Kidney (tissue), 14 donors: ENCODE results near the gene RANGRF. TPM values are rescaled to one million over a fixed set of nuclear protein-coding genes. Genes with fewer than 3 reads are reported as not detected.

Experiments used
- DNase-seq, 5 donors: peaks; one replicate each; pipeline ENCODE4 v3.0.0-alpha.2; 2013 to 2020
- FAIRE-seq: peaks from 2 replicates; lab custom pipeline; 2012; peaks lifted over from hg19 to GRCh38; lab: Jason Lieb, UNC
- H3K27ac ChIP-seq, 2 donors: one replicate each; pipeline ENCODE4 v1.7.0; 2013; ENCODE audit warnings: low read depth in 2 of 2, low read length in 2 of 2, inconsistent platforms in 1 of 2
- H3K27me3 ChIP-seq: one replicate; pipeline ENCODE4 v1.7.1; 2013; ENCODE audit warnings: low read length, inconsistent platforms; ENCODE audit not compliant: control insufficient read depth, insufficient read depth
- H3K36me3 ChIP-seq, 3 donors: one replicate each; pipeline versions ENCODE4 v1.7.0 to v1.7.1; 2013; ENCODE audit warnings: low read length in 3 of 3, control low read depth in 1 of 3, inconsistent platforms in 1 of 3; ENCODE audit not compliant: insufficient read depth in 3 of 3, control insufficient read depth in 2 of 3
- H3K4me1 ChIP-seq, 3 donors: one replicate each; pipeline versions ENCODE4 v1.7.0 to v1.7.1; 2013; ENCODE audit warnings: low read length in 3 of 3, inconsistent platforms in 1 of 3, low read depth in 1 of 3; ENCODE audit not compliant: control insufficient read depth in 2 of 3, insufficient read depth in 2 of 3
- H3K4me3 ChIP-seq, 3 donors: one replicate each; pipeline versions ENCODE4 v1.7.0 to v1.8.1; 2013; ENCODE audit warnings: low read length in 3 of 3, control low read depth in 1 of 3, inconsistent platforms in 1 of 3
- H3K9ac ChIP-seq, 3 donors: one replicate each; pipeline versions ENCODE4 v1.7.0 to v1.7.1; 2013; ENCODE audit warnings: low read length in 3 of 3, control low read depth in 1 of 3, inconsistent platforms in 1 of 3
- H3K9me3 ChIP-seq, 3 donors: one replicate each; pipeline versions ENCODE4 v1.7.0 to v1.7.1; 2013; ENCODE audit warnings: low read length in 3 of 3, control low read depth in 1 of 3, inconsistent platforms in 1 of 3; ENCODE audit not compliant: control insufficient read depth in 2 of 3, insufficient read depth in 1 of 3
- intact Hi-C: fragments of 100-400 bp; cut with DNase I; formaldehyde crosslinking; loops from one replicate; pipeline ENCODE4 v1.11.1; 2022
- polyA plus RNA-seq: library from polyadenylated mRNA; stranded (reverse); fragments of 350-450 nt; fragmentation: Illumina TruSeq; extraction: RNeasy Lipid Tissue Mini Kit (QIAGEN cat#74804); gene quantifications from one replicate; pipeline ENCODE4 v1.2.3, GENCODE V29; 2014; ENCODE audit warnings: low read depth, low replicate concordance; ENCODE audit not compliant: insufficient read depth
- total RNA-seq: library from RNA; stranded (reverse); fragmentation: NEBNext Ultra II Directional; extraction: Animal tissue kit (Norgen Biotek cat#: 25700); gene quantifications from one replicate; pipeline ENCODE4 v1.2.1, GENCODE V29; 2021
- TF ChIP-seq, protein P1 (sequence below): IDR thresholded peaks from 3 replicates; pipeline ENCODE4 v1.5.1; 2012; ENCODE audit warnings: mild to moderate bottlenecking, moderate library complexity, borderline replicate concordance; ENCODE audit not compliant: insufficient read depth; ENCODE audit errors: extremely low read depth
- donor health status: control.
- donor health status: control.
- donor health status: control.
- donor health status: control.
- donor health status: control.
- donor health status: DM: yes; HTN: yes; CAD: no.
- donor health status: Normal renal cell carcinoma (clear cell type).

The RANGRF gene
- total and polyA plus RNA-seq, 2 donors from 2014 or later = 20.1 to 91.8 TPM

GRCh38 chr17:8285270-8286181 is 2.9 kb upstream of the RANGRF start:
- Histone ChIP-seq H3K27ac (peak overlapping the region; percentile 33 to 62), H3K4me3 (no peak overlapping the region), H3K4me1 (peaks cover 0 to 16% (median 15%) of the 10 kb centered on the region in 3 donors), H3K9me3 (no peaks in the 10 kb centered on the region), H3K36me3 (no peaks in the 10 kb centered on the region), H3K27me3 (no peaks in the 10 kb centered on the region), H3K9ac (no peak overlapping the region)
- TF ChIP-seq, protein P1, sequence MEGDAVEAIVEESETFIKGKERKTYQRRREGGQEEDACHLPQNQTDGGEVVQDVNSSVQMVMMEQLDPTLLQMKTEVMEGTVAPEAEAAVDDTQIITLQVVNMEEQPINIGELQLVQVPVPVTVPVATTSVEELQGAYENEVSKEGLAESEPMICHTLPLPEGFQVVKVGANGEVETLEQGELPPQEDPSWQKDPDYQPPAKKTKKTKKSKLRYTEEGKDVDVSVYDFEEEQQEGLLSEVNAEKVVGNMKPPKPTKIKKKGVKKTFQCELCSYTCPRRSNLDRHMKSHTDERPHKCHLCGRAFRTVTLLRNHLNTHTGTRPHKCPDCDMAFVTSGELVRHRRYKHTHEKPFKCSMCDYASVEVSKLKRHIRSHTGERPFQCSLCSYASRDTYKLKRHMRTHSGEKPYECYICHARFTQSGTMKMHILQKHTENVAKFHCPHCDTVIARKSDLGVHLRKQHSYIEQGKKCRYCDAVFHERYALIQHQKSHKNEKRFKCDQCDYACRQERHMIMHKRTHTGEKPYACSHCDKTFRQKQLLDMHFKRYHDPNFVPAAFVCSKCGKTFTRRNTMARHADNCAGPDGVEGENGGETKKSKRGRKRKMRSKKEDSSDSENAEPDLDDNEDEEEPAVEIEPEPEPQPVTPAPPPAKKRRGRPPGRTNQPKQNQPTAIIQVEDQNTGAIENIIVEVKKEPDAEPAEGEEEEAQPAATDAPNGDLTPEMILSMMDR = no peak
- intact Hi-C loops = no loop called here
- DNase-seq (peak in 1 of 5 donors; percentile 42), FAIRE-seq (no peak)

GRCh38 chr17:8287651-8288335 is 677 bp upstream of the RANGRF start:
- TF ChIP-seq, protein P1 = no peak
- intact Hi-C loops = no loop called here
- peaks cover 0 to 15% (median 14%) of the 10 kb centered on the region in 3 donors for H3K4me1 ChIP-seq
- H3K27me3 ChIP-seq = no peaks in the 10 kb centered on the region
- H3K36me3 ChIP-seq = no peaks in the 10 kb centered on the region
- peak overlapping the region; percentile 94 to 95 for H3K27ac ChIP-seq
- peak overlapping the region; percentile 57 to 96 (median 91) for H3K9ac ChIP-seq
- peak in 1 of 5 donors; percentile 73 for DNase-seq
- FAIRE-seq = no peak
- peak overlapping the region; percentile 94 to 96 (median 96) for H3K4me3 ChIP-seq
- no peaks in the 10 kb centered on the region for H3K9me3 ChIP-seq

GRCh38 chr17:8289103-8289397 is 580 bp downstream of the RANGRF start:
- Histone ChIP-seq H3K4me3 (peak overlapping the region; percentile 94 to 96 (median 96)), H3K9me3 (no peaks in the 10 kb centered on the region), H3K36me3 (no peaks in the 10 kb centered on the region), H3K4me1 (peaks cover 0 to 17% (median 15%) of the 10 kb centered on the region in 3 donors), H3K9ac (peak overlapping the region; percentile 57 to 96 (median 91)), H3K27me3 (no peaks in the 10 kb centered on the region), H3K27ac (peak overlapping the region; percentile 94 to 95)
- intact Hi-C loops = no loop called here
- TF ChIP-seq, protein P1 = no peak
- DNase-seq (no peak), FAIRE-seq (no peak)
